GM20431 (cell line): ENCODE measurements around the gene USP44.

Experiments
- in situ Hi-C: fragments of 300-500 bp; cut with MseI, MboI; formaldehyde crosslinking; loops from one replicate; pipeline ENCODE4 v1.15.0; 2020; ENCODE audit warnings: low sequenced_read_pairs; ENCODE audit not compliant: unreplicated experiment

The USP44 gene

GRCh38 chr12:95470300-95470699 lies 81.0 kb downstream of the USP44 start:
- in situ Hi-C loops: no loop called here
